HCT116 (cell line): Measurements from ENCODE around the gene RARG.

Experiments
- CEBPB ChIP-seq: IDR thresholded peaks from 2 replicates; pipeline ENCODE4 v1.6.1; 2012; ENCODE audit warnings: low read depth
- CTCF ChIP-seq, 3 experiments: fragments of 200-600 bp in 1 of 3; sonication (generic) in 1 of 3; IDR thresholded peaks in 2 of 3; conservative IDR thresholded peaks in 1 of 3; 2 replicates each; pipeline ENCODE4 v1.5.1; 2012 to 2017; ENCODE audit warnings: low read depth in 2 of 3, low read length in 2 of 3, antibody characterized with exemption in 1 of 3, borderline replicate concordance in 1 of 3, control low read depth in 1 of 3, mild to moderate bottlenecking in 1 of 3, mixed read lengths in 1 of 3, mixed run types in 1 of 3, moderate library complexity in 1 of 3; ENCODE audit not compliant: insufficient read depth in 1 of 3
- ELF1 ChIP-seq: IDR thresholded peaks from 2 replicates; pipeline ENCODE4 v1.6.1; 2012; ENCODE audit warnings: low read depth, borderline replicate concordance
- EZH2phosphoT487 ChIP-seq: fragments of 200-600 bp; IDR thresholded peaks from 2 replicates; pipeline ENCODE4 v1.6.1; 2018; ENCODE audit warnings: antibody characterized with exemption, borderline replicate concordance
- FOSL1 ChIP-seq: IDR thresholded peaks from 2 replicates; pipeline ENCODE4 v1.6.1; 2012; ENCODE audit warnings: low read depth
- POLR2AphosphoS5 ChIP-seq: IDR thresholded peaks from 2 replicates; pipeline ENCODE4 v1.6.1; 2011; ENCODE audit warnings: mild to moderate bottlenecking, low read depth, low read length, moderate library complexity
- TF ChIP-seq, protein P1 (sequence below): IDR thresholded peaks from 2 replicates; pipeline ENCODE4 v1.6.1; 2012; ENCODE audit warnings: low read depth

DNA sequence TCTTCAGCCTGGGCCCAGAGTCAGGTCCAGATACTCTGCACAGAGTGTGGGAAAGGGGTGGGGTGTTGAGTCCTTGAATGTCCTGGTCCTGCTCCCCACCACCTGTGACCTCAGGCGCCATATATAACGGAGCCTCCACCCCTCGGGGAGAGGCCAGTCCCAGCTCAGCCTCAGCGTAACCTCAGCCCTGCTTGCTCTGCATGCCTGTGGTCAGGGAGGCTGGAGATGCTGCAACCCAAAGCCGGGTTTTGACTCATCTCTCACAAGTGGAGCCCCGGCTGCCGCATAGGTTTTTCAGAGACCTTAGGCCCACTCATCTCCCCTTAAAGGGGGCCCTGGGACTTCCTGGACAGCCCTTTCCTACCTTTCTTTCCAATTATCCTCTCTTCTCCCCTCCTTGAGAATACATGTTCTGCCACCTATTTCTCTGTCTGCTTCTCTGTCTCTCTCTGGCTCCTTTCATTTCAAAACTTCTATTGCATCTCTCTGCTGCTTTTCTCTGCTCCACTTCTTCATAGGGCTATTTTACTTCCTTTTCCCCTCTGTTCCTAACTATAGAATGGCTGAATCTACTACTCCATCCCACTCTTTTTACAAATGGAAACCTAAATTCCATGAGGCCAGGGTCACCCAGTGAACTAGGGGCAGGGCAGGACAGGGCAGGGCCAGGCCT is 26.1 kb downstream of the RARG start:
- TF ChIP-seq FOSL1 (no peak), POLR2AphosphoS5 (no peak), CEBPB (no peak), CTCF (IDR thresholded peaks at IDR 0.05 in 2 of 3, conservative IDR thresholded peaks at IDR 0.05 in 1 of 3; ENCODE audit: borderline replicate concordance in 1 of 3, insufficient read depth in 1 of 3, low read depth in 2 of 3, low read length in 2 of 3) (no peak), ELF1 (no peak), EZH2phosphoT487 (no peak)
- TF ChIP-seq, protein P1, sequence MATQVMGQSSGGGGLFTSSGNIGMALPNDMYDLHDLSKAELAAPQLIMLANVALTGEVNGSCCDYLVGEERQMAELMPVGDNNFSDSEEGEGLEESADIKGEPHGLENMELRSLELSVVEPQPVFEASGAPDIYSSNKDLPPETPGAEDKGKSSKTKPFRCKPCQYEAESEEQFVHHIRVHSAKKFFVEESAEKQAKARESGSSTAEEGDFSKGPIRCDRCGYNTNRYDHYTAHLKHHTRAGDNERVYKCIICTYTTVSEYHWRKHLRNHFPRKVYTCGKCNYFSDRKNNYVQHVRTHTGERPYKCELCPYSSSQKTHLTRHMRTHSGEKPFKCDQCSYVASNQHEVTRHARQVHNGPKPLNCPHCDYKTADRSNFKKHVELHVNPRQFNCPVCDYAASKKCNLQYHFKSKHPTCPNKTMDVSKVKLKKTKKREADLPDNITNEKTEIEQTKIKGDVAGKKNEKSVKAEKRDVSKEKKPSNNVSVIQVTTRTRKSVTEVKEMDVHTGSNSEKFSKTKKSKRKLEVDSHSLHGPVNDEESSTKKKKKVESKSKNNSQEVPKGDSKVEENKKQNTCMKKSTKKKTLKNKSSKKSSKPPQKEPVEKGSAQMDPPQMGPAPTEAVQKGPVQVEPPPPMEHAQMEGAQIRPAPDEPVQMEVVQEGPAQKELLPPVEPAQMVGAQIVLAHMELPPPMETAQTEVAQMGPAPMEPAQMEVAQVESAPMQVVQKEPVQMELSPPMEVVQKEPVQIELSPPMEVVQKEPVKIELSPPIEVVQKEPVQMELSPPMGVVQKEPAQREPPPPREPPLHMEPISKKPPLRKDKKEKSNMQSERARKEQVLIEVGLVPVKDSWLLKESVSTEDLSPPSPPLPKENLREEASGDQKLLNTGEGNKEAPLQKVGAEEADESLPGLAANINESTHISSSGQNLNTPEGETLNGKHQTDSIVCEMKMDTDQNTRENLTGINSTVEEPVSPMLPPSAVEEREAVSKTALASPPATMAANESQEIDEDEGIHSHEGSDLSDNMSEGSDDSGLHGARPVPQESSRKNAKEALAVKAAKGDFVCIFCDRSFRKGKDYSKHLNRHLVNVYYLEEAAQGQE, result no peak
